Mammary epithelial cell (primary cell): Measurements from ENCODE around the gene UBE2G1.

Experiments
- CTCF ChIP-seq, 2 donors: IDR thresholded peaks in 1 of 2; conservative IDR thresholded peaks in 1 of 2; 2 replicates each; pipeline ENCODE4 v1.5.1; 2011 to 2012; ENCODE audit warnings: inconsistent platforms in 2 of 2, low read length in 2 of 2, mild to moderate bottlenecking in 2 of 2, control low read depth in 1 of 2, low read depth in 1 of 2; ENCODE audit not compliant: insufficient read depth in 1 of 2; ENCODE audit errors: extremely low read depth in 1 of 2
- EZH2 ChIP-seq: IDR thresholded peaks from 2 replicates; pipeline ENCODE4 v1.6.1; 2012; ENCODE audit warnings: low read length, inconsistent platforms, borderline replicate concordance

GRCh38 chr17:4362141-4362540 is 4.3 kb downstream of the UBE2G1 start:
- TF ChIP-seq CTCF (conservative IDR thresholded peaks at IDR 0.05 in 1 of 2, IDR thresholded peaks at IDR 0.05 in 1 of 2; ENCODE audit: extremely low read depth in 1 of 2, insufficient read depth in 1 of 2, low read depth in 1 of 2, low read length in 2 of 2) (peak in 1 of 2 donors; percentile 34), EZH2 (no peak)
